HepG2 (cell line): ENCODE results near the gene TRA2B. TPM values are rescaled to one million over a fixed set of nuclear protein-coding genes. Genes with fewer than 3 reads are reported as not detected.

Experiments used
- BHLHE40 ChIP-seq: IDR thresholded peaks from 2 replicates; pipeline ENCODE4 v1.6.1; 2011; ENCODE audit warnings: low read length, improper control_type of control experiment
- CSRNP1 ChIP-seq: sonication (generic); formaldehyde crosslinking; IDR thresholded peaks from 2 replicates; pipeline ENCODE4 v1.8.1; 2023; ENCODE audit warnings: mild to moderate bottlenecking, missing genetic modification reagents
- GFI1 ChIP-seq: sonication (generic); formaldehyde crosslinking; IDR thresholded peaks from 2 replicates; pipeline ENCODE4 v1.5.0; 2020; ENCODE audit warnings: missing genetic modification reagents, mild to moderate bottlenecking, borderline replicate concordance
- GMEB2 ChIP-seq: IDR thresholded peaks from 2 replicates; pipeline ENCODE4 v1.6.1; 2016; ENCODE audit warnings: missing biosample characterization, missing genetic modification reagents, low read depth
- HOXA3 ChIP-seq: sonication (generic); formaldehyde crosslinking; IDR thresholded peaks from 2 replicates; pipeline ENCODE4 v1.5.0; 2020; ENCODE audit warnings: missing genetic modification reagents
- KDM5B ChIP-seq: sonication (generic); formaldehyde crosslinking; IDR thresholded peaks from 2 replicates; pipeline ENCODE4 v1.4.0; 2020; ENCODE audit warnings: missing genetic modification reagents, mild to moderate bottlenecking, borderline replicate concordance
- MEIS1 ChIP-seq: sonication (generic); formaldehyde crosslinking; IDR thresholded peaks from 2 replicates; pipeline ENCODE4 v1.9.0; 2021; ENCODE audit warnings: mild to moderate bottlenecking, missing genetic modification reagents, moderate library complexity, borderline replicate concordance
- PAF1 ChIP-seq: IDR thresholded peaks from 2 replicates; pipeline ENCODE4 v1.6.1; 2016; ENCODE audit warnings: missing genetic modification reagents, missing compliant biosample characterization
- TP53 ChIP-seq: sonication (generic); formaldehyde crosslinking; conservative IDR thresholded peaks from 2 replicates; pipeline ENCODE4 v1.4.0; 2020; ENCODE audit warnings: missing genetic modification reagents
- ZFP62 ChIP-seq: sonication (generic); formaldehyde crosslinking; IDR thresholded peaks from 2 replicates; pipeline ENCODE4 v1.4.0; 2020; ENCODE audit warnings: missing genetic modification reagents
- ZKSCAN1 ChIP-seq: fragments of 150-350 bp; IDR thresholded peaks from 2 replicates; pipeline ENCODE4 v1.6.1; 2014; ENCODE audit warnings: low read length
- ZNF142 ChIP-seq: sonication (generic); formaldehyde crosslinking; IDR thresholded peaks from 2 replicates; pipeline ENCODE4 v1.4.0; 2020; ENCODE audit warnings: missing genetic modification reagents
- ZNF205 ChIP-seq: IDR thresholded peaks from 2 replicates; pipeline ENCODE4 v1.6.1; 2018; ENCODE audit warnings: missing biosample characterization, missing genetic modification reagents
- ZNF678 ChIP-seq: sonication (generic); formaldehyde crosslinking; IDR thresholded peaks from 2 replicates; pipeline ENCODE4 v1.4.0; 2020; ENCODE audit warnings: mild to moderate bottlenecking, missing genetic modification reagents
- ZNF773 ChIP-seq: sonication (generic); formaldehyde crosslinking; IDR thresholded peaks from 2 replicates; pipeline ENCODE4 v1.4.0; 2020; ENCODE audit warnings: missing genetic modification reagents, borderline replicate concordance
- ZNF792 ChIP-seq: IDR thresholded peaks from 2 replicates; pipeline ENCODE4 v1.6.1; 2016
- ZNF850 ChIP-seq: sonication (generic); formaldehyde crosslinking; conservative IDR thresholded peaks from 2 replicates; pipeline ENCODE4 v1.9.0; 2021; ENCODE audit warnings: mild to moderate bottlenecking, missing genetic modification reagents
- ZSCAN5A ChIP-seq: sonication (generic); formaldehyde crosslinking; IDR thresholded peaks from 2 replicates; pipeline ENCODE4 v1.8.0; 2022; ENCODE audit warnings: mild to moderate bottlenecking, missing genetic modification reagents, borderline replicate concordance
- polyA plus RNA-seq, 8 experiments: library from polyadenylated mRNA; depleted of rRNA in 3 of 8; stranded (reverse) in 7 of 8; unstranded in 1 of 8; fragments of >200 nt; fragmentation: Illumina TruSeq in 4 of 8; extraction: Trizol in 4 of 8; gene quantifications; 2 replicates each; pipeline versions ENCODE4 v1.2.1 to v1.2.3, GENCODE V29; 2011 to 2016; ENCODE audit warnings: low read depth in 4 of 8, missing spikeins in 1 of 8, mixed read lengths in 1 of 8; ENCODE audit not compliant: insufficient read depth in 1 of 8
- total RNA-seq, 5 experiments: library from RNA; depleted of rRNA; stranded (reverse); fragments of >200 nt; fragmentation: Illumina TruSeq; extraction: Trizol; gene quantifications; 2 replicates each; pipeline ENCODE4 v1.2.3, GENCODE V29; 2016; ENCODE audit warnings: low read depth in 1 of 5

The TRA2B gene
- total and polyA plus RNA-seq, 2 of the 13 experiments (the other 11 are each of a cell fraction or from before 2014, with no cell fraction given), result 105 to 241 TPM

- TF ChIP-seq CSRNP1, result no peak
- TF ChIP-seq ZNF773 (CRISPR knock-in tag), result no peak
- peak; percentile 26; the same call in 1 of the 2 replicates for TF ChIP-seq BHLHE40
- TF ChIP-seq ZNF792 (CRISPR knock-in tag), result peak; percentile 86
- no peak for TF ChIP-seq ZKSCAN1
- no peak for TF ChIP-seq ZNF678 (CRISPR knock-in tag)
- no peak for TF ChIP-seq ZSCAN5A (CRISPR knock-in tag)
- no peak for TF ChIP-seq ZNF850
- TF ChIP-seq HOXA3, result peak; percentile 59
- TF ChIP-seq ZFP62 (CRISPR knock-in tag), result no peak
- no peak for TF ChIP-seq TP53
- no peak for TF ChIP-seq ZNF142 (CRISPR knock-in tag)
- no peak for TF ChIP-seq KDM5B
- TF ChIP-seq GFI1 (CRISPR knock-in tag), result no peak
- peak; percentile 42; the same call in 1 of the 2 replicates for TF ChIP-seq ZNF205 (CRISPR knock-in tag)
- no peak for TF ChIP-seq GMEB2 (CRISPR knock-in tag)
- no peak for TF ChIP-seq PAF1
- no peak for TF ChIP-seq MEIS1 (CRISPR knock-in tag)
These were observed 5.3 kb upstream of the TRA2B start (continued) for GRCh38 chr3:185942907-185943759.
